ENCODE data around the gene STX12. TPM values are rescaled to one million over a fixed set of nuclear protein-coding genes. Genes with fewer than 3 reads are reported as not detected.

The STX12 gene
- 8.1 to 9.7 TPM (median 9.6 TPM) in 5 replicates for total RNA-seq (2022; extraction: Qiagen RNA extraction)

GRCh38 chr1:27772932-27773825 lies at the start of gene STX12:
STX12 (plus strand) TSS chr1:27773219; CDS start chr1:27773308, 89 bp downstream.

GRCh38 chr1:27725374-27726172 lies 47.4 kb upstream of the STX12 start, which contains the start of gene FAM76A:
FAM76A (plus strand) TSS chr1:27725961; CDS start chr1:27726081, 120 bp downstream.

GRCh38 chr1:27830621-27831440 lies 57.8 kb downstream of the STX12 start, which contains the start of gene PPP1R8:
PPP1R8 (plus strand) TSS chr1:27830782; CDS start chr1:27830836, 54 bp downstream.

GRCh38 chr1:27872059-27872801 lies 99.2 kb downstream of the STX12 start, which contains the start of gene THEMIS2:
THEMIS2 (plus strand) TSS chr1:27872544; CDS start chr1:27872572, 28 bp downstream.

Other genes starting within 250 kb of the STX12 start
- gene AHDC1, start 169.1 kb upstream of the STX12 start, total RNA-seq (2022; extraction: Qiagen RNA extraction): 18.0 to 27.0 TPM (median 26.3 TPM) in 5 replicates
- 0.06 to 0.09 TPM (median 0.07 TPM) in 3 of 5 replicates, not detected in the others for gene FGR, start 138.0 kb upstream of the STX12 start, total RNA-seq (2022; extraction: Qiagen RNA extraction)
- gene IFI6, start 101.0 kb upstream of the STX12 start, total RNA-seq (2022; extraction: Qiagen RNA extraction): 8.4 to 14.3 TPM (median 11.7 TPM) in 5 replicates
- 5.3 to 8.2 TPM (median 6.9 TPM) in 5 replicates for gene FAM76A, start 47.3 kb upstream of the STX12 start, total RNA-seq (2022; extraction: Qiagen RNA extraction)
- 37.4 to 43.6 TPM (median 37.6 TPM) in 5 replicates for gene PPP1R8, start 57.6 kb downstream of the STX12 start, total RNA-seq (2022; extraction: Qiagen RNA extraction)
- gene THEMIS2, start 99.3 kb downstream of the STX12 start, total RNA-seq (2022; extraction: Qiagen RNA extraction): 0.70 to 0.97 TPM (median 0.85 TPM) in 5 replicates
- gene RPA2, start 141.4 kb downstream of the STX12 start, total RNA-seq (2022; extraction: Qiagen RNA extraction): 33.9 to 39.7 TPM (median 37.1 TPM) in 5 replicates
- gene SMPDL3B, start 161.8 kb downstream of the STX12 start, total RNA-seq (2022; extraction: Qiagen RNA extraction): 1.3 to 1.6 TPM (median 1.4 TPM) in 5 replicates
- 4.6 to 6.0 TPM (median 4.9 TPM) in 5 replicates for gene XKR8, start 186.8 kb downstream of the STX12 start, total RNA-seq (2022; extraction: Qiagen RNA extraction)

Measured in A549 treated with Hydrocortisone at 1 μM for 4 hours (cell line).